Islet precursor cell (in vitro differentiated cells): ENCODE measurements around the gene FOXF1.

Experiments
- DNase-seq: peaks from one replicate; pipeline ENCODE4 v3.0.0-alpha.2; 2018

Gene FOXF1

GRCh38 chr16:86562356-86562755 is 52.0 kb downstream of the FOXF1 start:
- no peak for DNase-seq

GRCh38 chr16:86563469-86564345 is 53.4 kb downstream of the FOXF1 start:
- DNase-seq = peak; percentile 92
